ENCODE measurements around the gene RARB. TPM values are rescaled to one million over a fixed set of nuclear protein-coding genes. Genes with fewer than 3 reads are reported as not detected.

The RARB gene
- polyA plus RNA-seq, 1 donor (not counting 4 experiments of a cell fraction or from before 2014, with no cell fraction given): 0.03 TPM

DNA sequence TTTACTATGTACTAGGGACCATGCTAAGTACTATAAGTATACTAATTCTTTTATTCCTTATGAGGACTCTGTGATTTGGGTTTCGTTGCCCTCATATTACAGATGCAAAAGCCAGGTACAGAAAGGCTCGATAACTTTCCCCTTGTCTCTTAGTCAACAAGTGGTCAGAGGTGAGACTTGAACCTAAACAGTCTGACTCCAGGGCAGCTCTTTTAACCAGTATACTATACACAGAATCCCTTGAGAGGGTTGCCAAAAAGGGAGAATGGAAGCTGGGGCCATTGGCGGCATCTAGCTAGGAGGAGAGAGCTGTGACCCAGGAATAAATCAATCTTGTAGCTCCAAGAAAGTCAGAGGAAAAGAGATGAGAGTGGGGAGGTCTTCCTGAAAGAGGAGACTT, 144.3 kb downstream of the RARB start:
- dilution Hi-C loops (cut with MboI; ENCODE audit: extremely low pct_ligation_motif_present, low sequenced_read_pairs): no loop called here
- Histone ChIP-seq H3K79me2 (ENCODE audit: control insufficient read depth, insufficient read depth, low read length) (no peaks in the 10 kb centered on the region), H3K4me1 (ENCODE audit: control insufficient read depth, extremely low read depth, insufficient read depth, low read length) (no peaks in the 10 kb centered on the region), H3K27ac (ENCODE audit: control insufficient read depth, insufficient read depth, low read length) (no peak overlapping the region), H2AFZ (ENCODE audit: control insufficient read depth, low read length) (no peak overlapping the region), H3K4me3 (ENCODE audit: control insufficient read depth in 2 of 3, extremely low read depth in 1 of 3, insufficient read depth in 2 of 3, low read depth in 1 of 3, low read length in 3 of 3) (no peak overlapping the region), H3K27me3 (ENCODE audit: control insufficient read depth, extremely low read depth, insufficient read depth, low read length) (no peaks in the 10 kb centered on the region), H3K9me3 (ENCODE audit: control insufficient read depth, low read depth, low read length) (no peaks in the 10 kb centered on the region), H3K9me1 (ENCODE audit: control insufficient read depth, extremely low read depth, insufficient read depth, low read length) (no peaks in the 10 kb centered on the region), H3K36me3 (ENCODE audit: control insufficient read depth in 2 of 2, extremely low read depth in 1 of 2, insufficient read depth in 2 of 2, low read length in 2 of 2) (no peaks in the 10 kb centered on the region), H3K4me2 (ENCODE audit: control insufficient read depth, extremely low read depth, insufficient read depth, low read depth, low read length) (no peak overlapping the region), H3K9ac (ENCODE audit: control insufficient read depth, extremely low read depth, insufficient read depth, low read length) (no peak overlapping the region), H4K20me1 (ENCODE audit: control insufficient read depth, extremely low read depth, insufficient read depth, low read length) (no peaks in the 10 kb centered on the region)
- FAIRE-seq (no peak), DNase-seq (ENCODE audit: low read depth, low spot score) (no peak)
- TF ChIP-seq, protein P1, sequence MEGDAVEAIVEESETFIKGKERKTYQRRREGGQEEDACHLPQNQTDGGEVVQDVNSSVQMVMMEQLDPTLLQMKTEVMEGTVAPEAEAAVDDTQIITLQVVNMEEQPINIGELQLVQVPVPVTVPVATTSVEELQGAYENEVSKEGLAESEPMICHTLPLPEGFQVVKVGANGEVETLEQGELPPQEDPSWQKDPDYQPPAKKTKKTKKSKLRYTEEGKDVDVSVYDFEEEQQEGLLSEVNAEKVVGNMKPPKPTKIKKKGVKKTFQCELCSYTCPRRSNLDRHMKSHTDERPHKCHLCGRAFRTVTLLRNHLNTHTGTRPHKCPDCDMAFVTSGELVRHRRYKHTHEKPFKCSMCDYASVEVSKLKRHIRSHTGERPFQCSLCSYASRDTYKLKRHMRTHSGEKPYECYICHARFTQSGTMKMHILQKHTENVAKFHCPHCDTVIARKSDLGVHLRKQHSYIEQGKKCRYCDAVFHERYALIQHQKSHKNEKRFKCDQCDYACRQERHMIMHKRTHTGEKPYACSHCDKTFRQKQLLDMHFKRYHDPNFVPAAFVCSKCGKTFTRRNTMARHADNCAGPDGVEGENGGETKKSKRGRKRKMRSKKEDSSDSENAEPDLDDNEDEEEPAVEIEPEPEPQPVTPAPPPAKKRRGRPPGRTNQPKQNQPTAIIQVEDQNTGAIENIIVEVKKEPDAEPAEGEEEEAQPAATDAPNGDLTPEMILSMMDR (optimal IDR thresholded peaks at IDR 0.05 in 1 of 3, IDR thresholded peaks at IDR 0.05 in 1 of 3, conservative IDR thresholded peaks at IDR 0.05 in 1 of 3; ENCODE audit: extremely low read depth in 1 of 3, insufficient read depth in 2 of 3, low read length in 3 of 3): no peak
- TF ChIP-seq EZH2 (IDR thresholded peaks at IDR 0.05; ENCODE audit: low read length): no peak

DNA sequence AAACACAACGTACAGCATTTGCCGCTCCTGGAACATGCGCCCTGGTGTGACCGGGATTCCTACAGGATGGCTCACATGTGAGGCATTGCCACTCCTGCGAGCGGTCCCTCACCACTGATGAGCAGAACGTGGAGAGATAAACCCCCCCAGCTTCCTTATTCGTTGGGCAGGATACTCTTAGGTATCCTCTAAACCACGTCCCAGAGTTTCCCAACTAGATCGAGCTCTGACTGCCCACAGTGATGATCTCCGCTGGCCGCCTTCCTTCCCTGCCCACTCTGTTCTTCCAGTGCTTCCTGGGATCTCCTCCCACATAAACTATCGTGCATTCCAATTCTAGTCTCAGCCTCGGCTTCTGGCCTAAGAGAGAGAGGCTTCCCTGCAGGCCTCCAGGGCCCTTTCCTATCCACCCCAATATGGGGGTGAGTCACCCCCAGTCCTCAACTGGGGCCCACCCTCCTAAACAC, 144.9 kb downstream of the RARB start:
- Histone ChIP-seq H3K36me3 (ENCODE audit: control insufficient read depth in 2 of 2, extremely low read depth in 1 of 2, insufficient read depth in 2 of 2, low read length in 2 of 2) (no peaks in the 10 kb centered on the region), H3K27me3 (ENCODE audit: control insufficient read depth, extremely low read depth, insufficient read depth, low read length) (no peaks in the 10 kb centered on the region), H3K9ac (ENCODE audit: control insufficient read depth, extremely low read depth, insufficient read depth, low read length) (no peak overlapping the region), H3K27ac (ENCODE audit: control insufficient read depth, insufficient read depth, low read length) (no peak overlapping the region), H3K9me3 (ENCODE audit: control insufficient read depth, low read depth, low read length) (no peaks in the 10 kb centered on the region), H2AFZ (ENCODE audit: control insufficient read depth, low read length) (no peak overlapping the region), H3K9me1 (ENCODE audit: control insufficient read depth, extremely low read depth, insufficient read depth, low read length) (no peaks in the 10 kb centered on the region), H3K79me2 (ENCODE audit: control insufficient read depth, insufficient read depth, low read length) (no peaks in the 10 kb centered on the region), H4K20me1 (ENCODE audit: control insufficient read depth, extremely low read depth, insufficient read depth, low read length) (no peaks in the 10 kb centered on the region), H3K4me2 (ENCODE audit: control insufficient read depth, extremely low read depth, insufficient read depth, low read depth, low read length) (no peak overlapping the region), H3K4me3 (ENCODE audit: control insufficient read depth in 2 of 3, extremely low read depth in 1 of 3, insufficient read depth in 2 of 3, low read depth in 1 of 3, low read length in 3 of 3) (no peak overlapping the region), H3K4me1 (ENCODE audit: control insufficient read depth, extremely low read depth, insufficient read depth, low read length) (no peaks in the 10 kb centered on the region)
- DNase-seq (ENCODE audit: low read depth, low spot score) (no peak), FAIRE-seq (no peak)
- dilution Hi-C loops (cut with MboI; ENCODE audit: extremely low pct_ligation_motif_present, low sequenced_read_pairs): no loop called here
- TF ChIP-seq, protein P1 (optimal IDR thresholded peaks at IDR 0.05 in 1 of 3, IDR thresholded peaks at IDR 0.05 in 1 of 3, conservative IDR thresholded peaks at IDR 0.05 in 1 of 3; ENCODE audit: extremely low read depth in 1 of 3, insufficient read depth in 2 of 3, low read length in 3 of 3): no peak
- TF ChIP-seq EZH2 (IDR thresholded peaks at IDR 0.05; ENCODE audit: low read length): no peak
